SK-N-SH (cell line): ENCODE data around the gene CFAP92. TPM values are rescaled to one million over a fixed set of nuclear protein-coding genes. Genes with fewer than 3 reads are reported as not detected.

Experiments
- CTCF ChIA-PET: fragments of 300-600, 350-600 bp; formaldehyde crosslinking; extraction: SDS; loops from one replicate; lab custom pipeline; 2021; lab: Yijun Ruan, JAX
- POLR2A ChIA-PET: fragments of 350-600 bp; sonication (Branson Sonifier 250); formaldehyde crosslinking; extraction: SDS; loops from one replicate; lab custom pipeline; 2020; ENCODE audit warnings: antibody characterized with exemption, inconsistent platforms; lab: Yijun Ruan, JAX
- DNase-seq: peaks from one replicate; pipeline ENCODE4 v3.0.0; 2012
- H2AFZ ChIP-seq: fragments of 200-600 bp; sonication (generic); 2 replicates; pipeline ENCODE4 v1.8.1; 2016; ENCODE audit warnings: antibody characterized with exemption, mild to moderate bottlenecking, low read depth
- H3F3A ChIP-seq: fragments of 200-600 bp; sonication (generic); replicated peaks from 2 replicates; pipeline ENCODE3; 2016; ENCODE audit warnings: antibody characterized with exemption, mild to moderate bottlenecking; ENCODE audit not compliant: insufficient read depth
- H3K27ac ChIP-seq, 2 experiments: fragments of 200-500 bp in 1 of 2; fragments of 200-600 bp in 1 of 2; sonication (Bioruptor generic) in 1 of 2; sonication (generic), shearing (Covaris generic) in 1 of 2; 2 replicates each; pipeline versions ENCODE4 v1.5.1 to v1.6.1; 2014 to 2016; ENCODE audit warnings: low read depth in 2 of 2, inconsistent platforms in 1 of 2, low read length in 1 of 2, mild to moderate bottlenecking in 1 of 2, mixed read lengths in 1 of 2
- H3K27me3 ChIP-seq: fragments of 200-600 bp; sonication (generic), shearing (Covaris generic); 2 replicates; pipeline ENCODE4 v1.6.1; 2016; ENCODE audit warnings: mixed run types; ENCODE audit not compliant: insufficient read depth
- H3K36me3 ChIP-seq, 2 experiments: fragments of 200-500 bp in 1 of 2; fragments of 200-600 bp in 1 of 2; sonication (Bioruptor generic) in 1 of 2; sonication (generic) in 1 of 2; replicated peaks in 1 of 2; 2 replicates each; pipeline versions ENCODE3 to v1.5.1; 2014 to 2016; ENCODE audit warnings: low read length in 1 of 2, mild to moderate bottlenecking in 1 of 2; ENCODE audit not compliant: insufficient read depth in 2 of 2, control insufficient read depth in 1 of 2
- H3K4me1 ChIP-seq, 2 experiments: fragments of 200-500 bp in 1 of 2; fragments of 200-600 bp in 1 of 2; sonication (Bioruptor generic) in 1 of 2; sonication (generic), shearing (Covaris generic) in 1 of 2; 2 replicates each; pipeline versions ENCODE4 v1.5.1 to v1.6.1; 2014 to 2016; ENCODE audit warnings: low read depth in 1 of 2, low read length in 1 of 2, mixed run types in 1 of 2; ENCODE audit not compliant: insufficient read depth in 2 of 2, control insufficient read depth in 1 of 2
- H3K4me2 ChIP-seq: fragments of 200-600 bp; sonication (generic), shearing (Covaris generic); 2 replicates; pipeline ENCODE4 v1.6.1; 2017; ENCODE audit warnings: mixed run types
- H3K4me3 ChIP-seq, 2 experiments: fragments of 200-500 bp in 1 of 2; fragments of 200-600 bp in 1 of 2; sonication (Bioruptor generic) in 1 of 2; sonication (generic), shearing (Covaris generic) in 1 of 2; 2 replicates each; pipeline versions ENCODE4 v1.5.1 to v1.8.1; 2014 to 2016; ENCODE audit warnings: low read depth in 2 of 2, inconsistent platforms in 1 of 2, low read length in 1 of 2, mild to moderate bottlenecking in 1 of 2, mixed read lengths in 1 of 2, moderate library complexity in 1 of 2
- H3K79me2 ChIP-seq: fragments of 200-600 bp; sonication (generic); 2 replicates; pipeline ENCODE4 v1.8.1; 2017; ENCODE audit warnings: mild to moderate bottlenecking; ENCODE audit not compliant: insufficient read depth
- H3K9ac ChIP-seq: fragments of 200-600 bp; sonication (generic); 2 replicates; pipeline ENCODE4 v1.6.1; 2017; ENCODE audit warnings: mixed run types
- H3K9me2 ChIP-seq: fragments of 200-600 bp; sonication (generic); 2 replicates; pipeline ENCODE4 v1.6.1; 2017; ENCODE audit warnings: mixed run types
- H3K9me3 ChIP-seq: fragments of 200-600 bp; sonication (generic); 2 replicates; pipeline ENCODE4 v1.6.1; 2017; ENCODE audit warnings: mixed run types, mild to moderate bottlenecking, moderate library complexity
- H4K20me1 ChIP-seq: fragments of 200-600 bp; sonication (generic); 2 replicates; pipeline ENCODE4 v1.6.1; 2017; ENCODE audit warnings: mild to moderate bottlenecking, mixed run types; ENCODE audit not compliant: insufficient read depth
- CHD2 ChIP-seq: fragments of 150-350 bp; IDR thresholded peaks from 2 replicates; pipeline ENCODE4 v1.6.1; 2018; ENCODE audit warnings: low read length; ENCODE audit not compliant: partially characterized antibody
- ELF1 ChIP-seq: IDR thresholded peaks from 2 replicates; pipeline ENCODE4 v1.4.0; 2012
- EP300 ChIP-seq, 2 experiments: IDR thresholded peaks; 2 replicates each; pipeline versions ENCODE4 v1.4.0 to v1.6.1; 2012; ENCODE audit warnings: borderline replicate concordance in 1 of 2, low read depth in 1 of 2, low read length in 1 of 2
- EZH2phosphoT487 ChIP-seq: fragments of 200-600 bp; sonication (generic); IDR thresholded peaks from 2 replicates; pipeline ENCODE4 v1.6.1; 2017; ENCODE audit warnings: low read depth, mixed run types, mild to moderate bottlenecking, antibody characterized with exemption, moderate library complexity, borderline replicate concordance
- FOSL2 ChIP-seq: IDR thresholded peaks from 2 replicates; pipeline ENCODE4 v1.4.0; 2012; ENCODE audit warnings: low read depth, mild to moderate bottlenecking, moderate library complexity, borderline replicate concordance
- FOXM1 ChIP-seq: IDR thresholded peaks from 2 replicates; pipeline ENCODE4 v1.4.0; 2012; ENCODE audit warnings: low read depth, mild to moderate bottlenecking
- JUND ChIP-seq: IDR thresholded peaks from 2 replicates; pipeline ENCODE4 v1.4.0; 2012
- MEF2A ChIP-seq: IDR thresholded peaks from 2 replicates; pipeline ENCODE4 v1.4.0; 2012; ENCODE audit warnings: low read depth, borderline replicate concordance
- NFIC ChIP-seq: IDR thresholded peaks from 2 replicates; pipeline ENCODE4 v1.4.0; 2012; ENCODE audit warnings: borderline replicate concordance
- NRF1 ChIP-seq: IDR thresholded peaks from 2 replicates; pipeline ENCODE4 v1.6.1; 2012; ENCODE audit warnings: low read depth, mild to moderate bottlenecking, low read length
- POLR2AphosphoS5 ChIP-seq: IDR thresholded peaks from 2 replicates; pipeline ENCODE4 v1.6.1; 2012; ENCODE audit warnings: low read depth, low read length
- RFX5 ChIP-seq: IDR thresholded peaks from 2 replicates; pipeline ENCODE4 v1.6.1; 2012; ENCODE audit warnings: mild to moderate bottlenecking, improper control_type of control experiment, low read length
- RXRA ChIP-seq: IDR thresholded peaks from 2 replicates; pipeline ENCODE4 v1.4.0; 2012; ENCODE audit warnings: low read depth, mild to moderate bottlenecking, borderline replicate concordance
- SIN3A ChIP-seq: IDR thresholded peaks from 2 replicates; pipeline ENCODE4 v1.6.1; 2012; ENCODE audit warnings: low read depth, mild to moderate bottlenecking, low read length, moderate library complexity, borderline replicate concordance
- TAF1 ChIP-seq: IDR thresholded peaks from 2 replicates; pipeline ENCODE4 v1.6.1; 2012; ENCODE audit warnings: low read depth, mild to moderate bottlenecking, low read length, moderate library complexity, borderline replicate concordance
- TEAD4 ChIP-seq: IDR thresholded peaks from 2 replicates; pipeline ENCODE4 v1.4.0; 2012; ENCODE audit warnings: mild to moderate bottlenecking, borderline replicate concordance; ENCODE audit not compliant: insufficient read depth
- YY1 ChIP-seq: IDR thresholded peaks from 2 replicates; pipeline ENCODE4 v1.4.0; 2012; ENCODE audit warnings: low read depth, mild to moderate bottlenecking
- WGBS: methylation state at CpG from one replicate; pipeline ENCODE4 v1.1.6; 2017; ENCODE audit warnings: low lambda C conversion rate; 5-methylcytosine and 5-hydroxymethylcytosine counted together
- polyA plus RNA-seq, 3 experiments: library from polyadenylated mRNA; depleted of rRNA; stranded (reverse); fragments of >200 nt; gene quantifications; 2 replicates each; pipeline ENCODE4 v1.2.3, GENCODE V29; 2012
- TF ChIP-seq, protein P1 (sequence below): fragments of 150-350 bp; IDR thresholded peaks from 2 replicates; pipeline ENCODE4 v1.6.1; 2016; ENCODE audit warnings: mild to moderate bottlenecking, low read depth, low read length
- TF ChIP-seq, protein P2 (sequence below): IDR thresholded peaks from 2 replicates; pipeline ENCODE4 v1.6.1; 2012; ENCODE audit warnings: mild to moderate bottlenecking, low read depth, low read length, moderate library complexity
- TF ChIP-seq, protein P3 (sequence below): IDR thresholded peaks from 2 replicates; pipeline ENCODE4; 2012
- TF ChIP-seq, protein P4 (sequence below): fragments of 150-350 bp; IDR thresholded peaks from 2 replicates; pipeline ENCODE4 v1.6.1; 2017; ENCODE audit warnings: antibody characterized with exemption, low read length, low read depth, borderline replicate concordance

CFAP92 gene
- polyA plus RNA-seq, 1 of the 3 experiments (the other 2 are of a cell fraction), result not detected

DNA sequence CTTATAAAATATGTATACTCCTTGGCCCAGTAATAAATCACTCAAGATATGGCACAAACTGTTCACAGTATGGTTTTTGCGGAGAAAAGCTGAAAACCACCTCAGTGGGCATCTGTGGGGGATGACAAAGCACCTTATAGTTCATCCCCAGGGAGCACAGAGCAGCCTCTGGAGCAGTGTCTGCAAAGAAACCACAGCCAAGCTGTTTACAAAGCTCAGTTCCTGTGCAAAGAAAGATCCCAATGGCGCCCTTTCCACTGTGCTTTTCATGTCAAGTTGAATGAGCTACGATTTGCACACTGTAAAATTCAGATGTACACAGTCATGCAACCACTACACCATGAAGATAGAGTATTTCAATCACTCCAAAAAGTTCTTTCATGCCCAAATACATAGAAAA is 4.7 kb upstream of the CFAP92 start:
- Histone ChIP-seq H3K27ac (no peak overlapping the region), H3K79me2 (no peaks in the 10 kb centered on the region), H3K4me1 (peaks cover 0 to 11% of the 10 kb centered on the region in 2 experiments; a peak in 1 of 4 replicates), H2AFZ (no peak overlapping the region), H3K4me2 (no peak overlapping the region), H3K9me2 (no peaks in the 10 kb centered on the region), H3K9ac (no peak overlapping the region), H4K20me1 (no peaks in the 10 kb centered on the region), H3K9me3 (no peaks in the 10 kb centered on the region), H3K27me3 (peaks cover 61% of the 10 kb centered on the region), H3F3A (no peaks in the 10 kb centered on the region), H3K36me3 (no peaks in the 10 kb centered on the region), H3K4me3 (no peak overlapping the region)
- POLR2A ChIA-PET, result interaction anchor here (1.2 kb wide), 1 partner anchor 123 kb away, joined by 3 read pairs; the partner anchor contains the start of gene RAB43
- CTCF ChIA-PET, result interaction anchor here (0.6 to 3.1 kb wide), 5 partner anchors 12 to 247 kb away, joined by 3 to 20 read pairs (median 4); no protein-coding TSS in a partner anchor
- WGBS, result 48% methylated on average over 3 of the region's 3 CpGs
- DNase-seq, result no peak
- no peak for TF ChIP-seq MEF2A
- TF ChIP-seq, protein P1, sequence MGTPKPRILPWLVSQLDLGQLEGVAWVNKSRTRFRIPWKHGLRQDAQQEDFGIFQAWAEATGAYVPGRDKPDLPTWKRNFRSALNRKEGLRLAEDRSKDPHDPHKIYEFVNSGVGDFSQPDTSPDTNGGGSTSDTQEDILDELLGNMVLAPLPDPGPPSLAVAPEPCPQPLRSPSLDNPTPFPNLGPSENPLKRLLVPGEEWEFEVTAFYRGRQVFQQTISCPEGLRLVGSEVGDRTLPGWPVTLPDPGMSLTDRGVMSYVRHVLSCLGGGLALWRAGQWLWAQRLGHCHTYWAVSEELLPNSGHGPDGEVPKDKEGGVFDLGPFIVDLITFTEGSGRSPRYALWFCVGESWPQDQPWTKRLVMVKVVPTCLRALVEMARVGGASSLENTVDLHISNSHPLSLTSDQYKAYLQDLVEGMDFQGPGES, result no peak
- no peak for TF ChIP-seq YY1
- no peak for TF ChIP-seq RFX5
- TF ChIP-seq ELF1, result no peak
- TF ChIP-seq TAF1, result no peak
- no peak for TF ChIP-seq EP300 (IDR thresholded peaks at IDR 0.05; ENCODE audit: borderline replicate concordance in 1 of 2, low read depth in 1 of 2, low read length in 1 of 2)
- TF ChIP-seq TEAD4, result no peak
- TF ChIP-seq JUND, result no peak
- no peak for TF ChIP-seq RXRA

DNA sequence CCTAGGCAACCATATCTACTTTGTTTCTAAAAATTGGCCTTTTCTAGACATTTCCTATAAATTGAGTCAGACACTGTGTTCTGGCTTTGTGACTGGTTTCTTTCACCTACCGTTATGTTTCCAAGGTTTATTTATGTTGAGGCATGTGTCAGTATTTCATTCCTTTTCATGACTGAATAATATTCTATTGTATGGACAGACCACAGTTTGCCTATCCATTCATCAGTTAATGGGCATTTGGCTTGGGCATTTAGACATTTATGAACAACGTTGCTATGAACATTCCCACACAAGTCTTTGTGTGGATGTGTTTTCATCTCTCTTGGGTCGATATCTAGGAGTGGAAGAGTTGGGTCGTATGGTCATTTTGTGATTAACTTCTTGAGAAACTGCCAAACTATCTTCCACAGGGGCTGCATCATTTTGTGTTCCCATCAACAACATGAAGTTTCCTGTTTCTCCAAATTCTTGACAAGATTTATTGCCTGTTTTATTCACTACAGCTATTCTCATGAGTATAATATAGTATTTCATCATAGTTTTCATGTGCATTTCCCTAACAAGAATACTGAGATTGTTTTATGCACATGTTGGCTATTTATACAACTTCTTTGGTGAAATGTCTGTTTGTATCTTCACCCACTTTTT is 3.7 kb upstream of the CFAP92 start:
- Histone ChIP-seq H3K79me2 (no peaks in the 10 kb centered on the region), H3K9ac (no peak overlapping the region), H3F3A (no peaks in the 10 kb centered on the region), H3K27me3 (peaks cover 52% of the 10 kb centered on the region), H3K36me3 (no peaks in the 10 kb centered on the region), H3K9me2 (no peaks in the 10 kb centered on the region), H3K4me3 (no peak overlapping the region), H3K9me3 (no peaks in the 10 kb centered on the region), H4K20me1 (no peaks in the 10 kb centered on the region), H3K4me1 (peaks cover 0 to 15% of the 10 kb centered on the region in 2 experiments; a peak in 1 of 4 replicates), H3K4me2 (no peak overlapping the region), H2AFZ (no peak overlapping the region), H3K27ac (no peak overlapping the region)
- DNase-seq, result no peak
- 47% methylated on average over 4 of the region's 4 CpGs for WGBS
- TF ChIP-seq NRF1 (no peak), JUND (no peak), FOXM1 (no peak), SIN3A (no peak), YY1 (no peak), EZH2phosphoT487 (no peak), CHD2 (no peak), TAF1 (no peak), NFIC (no peak), POLR2AphosphoS5 (no peak), FOSL2 (no peak)
- TF ChIP-seq, protein P2, sequence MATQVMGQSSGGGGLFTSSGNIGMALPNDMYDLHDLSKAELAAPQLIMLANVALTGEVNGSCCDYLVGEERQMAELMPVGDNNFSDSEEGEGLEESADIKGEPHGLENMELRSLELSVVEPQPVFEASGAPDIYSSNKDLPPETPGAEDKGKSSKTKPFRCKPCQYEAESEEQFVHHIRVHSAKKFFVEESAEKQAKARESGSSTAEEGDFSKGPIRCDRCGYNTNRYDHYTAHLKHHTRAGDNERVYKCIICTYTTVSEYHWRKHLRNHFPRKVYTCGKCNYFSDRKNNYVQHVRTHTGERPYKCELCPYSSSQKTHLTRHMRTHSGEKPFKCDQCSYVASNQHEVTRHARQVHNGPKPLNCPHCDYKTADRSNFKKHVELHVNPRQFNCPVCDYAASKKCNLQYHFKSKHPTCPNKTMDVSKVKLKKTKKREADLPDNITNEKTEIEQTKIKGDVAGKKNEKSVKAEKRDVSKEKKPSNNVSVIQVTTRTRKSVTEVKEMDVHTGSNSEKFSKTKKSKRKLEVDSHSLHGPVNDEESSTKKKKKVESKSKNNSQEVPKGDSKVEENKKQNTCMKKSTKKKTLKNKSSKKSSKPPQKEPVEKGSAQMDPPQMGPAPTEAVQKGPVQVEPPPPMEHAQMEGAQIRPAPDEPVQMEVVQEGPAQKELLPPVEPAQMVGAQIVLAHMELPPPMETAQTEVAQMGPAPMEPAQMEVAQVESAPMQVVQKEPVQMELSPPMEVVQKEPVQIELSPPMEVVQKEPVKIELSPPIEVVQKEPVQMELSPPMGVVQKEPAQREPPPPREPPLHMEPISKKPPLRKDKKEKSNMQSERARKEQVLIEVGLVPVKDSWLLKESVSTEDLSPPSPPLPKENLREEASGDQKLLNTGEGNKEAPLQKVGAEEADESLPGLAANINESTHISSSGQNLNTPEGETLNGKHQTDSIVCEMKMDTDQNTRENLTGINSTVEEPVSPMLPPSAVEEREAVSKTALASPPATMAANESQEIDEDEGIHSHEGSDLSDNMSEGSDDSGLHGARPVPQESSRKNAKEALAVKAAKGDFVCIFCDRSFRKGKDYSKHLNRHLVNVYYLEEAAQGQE, result no peak
- TF ChIP-seq, protein P3, sequence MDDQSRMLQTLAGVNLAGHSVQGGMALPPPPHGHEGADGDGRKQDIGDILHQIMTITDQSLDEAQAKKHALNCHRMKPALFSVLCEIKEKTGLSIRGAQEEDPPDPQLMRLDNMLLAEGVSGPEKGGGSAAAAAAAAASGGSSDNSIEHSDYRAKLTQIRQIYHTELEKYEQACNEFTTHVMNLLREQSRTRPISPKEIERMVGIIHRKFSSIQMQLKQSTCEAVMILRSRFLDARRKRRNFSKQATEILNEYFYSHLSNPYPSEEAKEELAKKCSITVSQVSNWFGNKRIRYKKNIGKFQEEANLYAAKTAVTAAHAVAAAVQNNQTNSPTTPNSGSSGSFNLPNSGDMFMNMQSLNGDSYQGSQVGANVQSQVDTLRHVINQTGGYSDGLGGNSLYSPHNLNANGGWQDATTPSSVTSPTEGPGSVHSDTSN, result no peak
- TF ChIP-seq, protein P4, sequence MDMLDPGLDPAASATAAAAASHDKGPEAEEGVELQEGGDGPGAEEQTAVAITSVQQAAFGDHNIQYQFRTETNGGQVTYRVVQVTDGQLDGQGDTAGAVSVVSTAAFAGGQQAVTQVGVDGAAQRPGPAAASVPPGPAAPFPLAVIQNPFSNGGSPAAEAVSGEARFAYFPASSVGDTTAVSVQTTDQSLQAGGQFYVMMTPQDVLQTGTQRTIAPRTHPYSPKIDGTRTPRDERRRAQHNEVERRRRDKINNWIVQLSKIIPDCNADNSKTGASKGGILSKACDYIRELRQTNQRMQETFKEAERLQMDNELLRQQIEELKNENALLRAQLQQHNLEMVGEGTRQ, result no peak
- ChIA-PET POLR2A (no interaction called here), CTCF (interaction anchor here (3.1 to 5.4 kb wide), 2 partner anchors 27 kb away, joined by 20 to 43 read pairs; no protein-coding TSS in a partner anchor)
